OCI-LY1 (cell line): ENCODE results near the gene LMBR1.
"Not testable (repeated sequence)": the region's sequence is repeated elsewhere in the genome, so short reads cannot be mapped to it uniquely, and the experiment has no call there.

ENCODE experiments used
- H2AFZ ChIP-seq: fragments of 200-600 bp; sonication (generic), shearing (Covaris generic); 2 replicates; pipeline ENCODE4 v1.6.0; 2014; ENCODE audit warnings: antibody characterized with exemption, mild to moderate bottlenecking, low read length
- H3F3A ChIP-seq: fragments of 200-600 bp; sonication (generic), shearing (Covaris generic); 2 replicates; pipeline ENCODE4 v1.6.0; 2014; ENCODE audit warnings: mild to moderate bottlenecking, antibody characterized with exemption, low read length, moderate library complexity; ENCODE audit not compliant: insufficient read depth
- H3K27ac ChIP-seq: fragments of 200-600 bp; sonication (generic); 2 replicates; pipeline ENCODE4 v1.5.1; 2014; ENCODE audit warnings: low read length, mixed run types, mild to moderate bottlenecking, low read depth; ENCODE audit not compliant: poor library complexity, severe bottlenecking
- H3K27me3 ChIP-seq: fragments of 200-600 bp; sonication (generic); 2 replicates; pipeline ENCODE4 v1.6.0; 2014; ENCODE audit warnings: antibody characterized with exemption, mild to moderate bottlenecking, low read length, moderate library complexity; ENCODE audit not compliant: insufficient read depth
- H3K36me3 ChIP-seq: fragments of 200-600 bp; sonication (generic); 2 replicates; pipeline ENCODE4 v1.6.1; 2014; ENCODE audit warnings: mild to moderate bottlenecking, antibody characterized with exemption, low read length, moderate library complexity, mixed read lengths; ENCODE audit not compliant: insufficient read depth
- H3K4me1 ChIP-seq: fragments of 200-600 bp; sonication (generic); 2 replicates; pipeline ENCODE4 v1.5.1; 2014; ENCODE audit warnings: mild to moderate bottlenecking, low read length, moderate library complexity; ENCODE audit not compliant: insufficient read depth, severe bottlenecking
- H3K4me2 ChIP-seq: fragments of 200-600 bp; sonication (generic), shearing (Covaris generic); 2 replicates; pipeline ENCODE4 v1.6.1; 2014; ENCODE audit warnings: low read length
- H3K4me3 ChIP-seq: fragments of 200-600 bp; sonication (generic); 2 replicates; pipeline ENCODE4 v1.5.1; 2014; ENCODE audit warnings: low read length, low read depth, mild to moderate bottlenecking, mixed read lengths; ENCODE audit not compliant: poor library complexity, severe bottlenecking
- H3K79me2 ChIP-seq: fragments of 200-600 bp; shearing (Covaris generic); 2 replicates; pipeline ENCODE4 v1.6.1; 2016; ENCODE audit warnings: mixed run types, low read length, mixed read lengths; ENCODE audit not compliant: insufficient read depth
- H3K9ac ChIP-seq: fragments of 200-600 bp; sonication (generic), shearing (Covaris generic); 2 replicates; pipeline ENCODE4 v1.6.1; 2014; ENCODE audit warnings: mild to moderate bottlenecking, low read length, mixed read lengths
- H3K9me2 ChIP-seq: fragments of 200-600 bp; sonication (generic), shearing (Covaris generic); 2 replicates; pipeline ENCODE4 v1.6.1; 2014; ENCODE audit warnings: low read depth, mild to moderate bottlenecking, low read length, mixed read lengths
- H3K9me3 ChIP-seq: fragments of 200-600 bp; shearing (Covaris generic); 2 replicates; pipeline ENCODE4 v1.6.1; 2014; ENCODE audit warnings: low read length, mixed read lengths
- H4K20me1 ChIP-seq: fragments of 200-600 bp; sonication (generic), shearing (Covaris generic); 2 replicates; pipeline ENCODE4 v1.6.0; 2016; ENCODE audit warnings: mild to moderate bottlenecking, low read length; ENCODE audit not compliant: insufficient read depth
- EZH2 ChIP-seq: fragments of 200-600 bp; sonication (generic), shearing (Covaris generic); IDR thresholded peaks from 2 replicates; pipeline ENCODE4 v1.8.0; 2017; ENCODE audit warnings: borderline replicate concordance, mixed run types, mild to moderate bottlenecking, antibody characterized with exemption, low read length, moderate library complexity, mixed read lengths
- TF ChIP-seq, protein P1 (sequence below): fragments of 200-600 bp; sonication (generic), shearing (Covaris generic); IDR thresholded peaks from 2 replicates; pipeline ENCODE4 v1.5.1; 2017; ENCODE audit warnings: mild to moderate bottlenecking, antibody characterized with exemption, low read length, moderate library complexity, mixed read lengths

The LMBR1 gene

DNA sequence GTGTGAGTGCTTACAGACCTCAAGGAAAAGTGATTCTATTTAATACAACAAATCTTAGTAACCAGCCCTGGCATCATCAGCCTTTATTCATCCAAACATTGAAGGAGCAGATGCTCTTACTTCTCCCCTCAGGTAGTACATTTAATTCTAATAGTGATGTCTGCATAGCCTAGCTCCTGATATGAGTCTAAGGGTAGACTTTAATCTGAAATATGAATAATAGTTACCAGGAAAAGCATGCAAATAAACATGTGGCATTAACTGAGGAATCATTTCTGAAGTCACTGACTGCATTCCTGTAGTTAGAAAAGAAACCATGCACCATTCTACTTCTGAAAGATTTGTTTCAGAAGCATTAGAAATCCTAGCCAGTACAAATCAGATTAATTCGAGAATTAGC is 25.7 kb upstream of the LMBR1 start:
- Histone ChIP-seq H3K4me3 (no peak overlapping the region), H3K4me2 (no peak overlapping the region), H3K27ac (no peak overlapping the region), H3K27me3 (peaks cover 5% of the 10 kb centered on the region; the same call in 1 of the 2 replicates), H3K9ac (no peak overlapping the region), H3F3A (no peaks in the 10 kb centered on the region), H3K9me3 (no peaks in the 10 kb centered on the region), H3K4me1 (peaks cover 10% of the 10 kb centered on the region), H3K36me3 (no peaks in the 10 kb centered on the region), H2AFZ (no peak overlapping the region), H3K9me2 (no peaks in the 10 kb centered on the region), H4K20me1 (no peaks in the 10 kb centered on the region), H3K79me2 (no peaks in the 10 kb centered on the region)
- TF ChIP-seq, protein P1, sequence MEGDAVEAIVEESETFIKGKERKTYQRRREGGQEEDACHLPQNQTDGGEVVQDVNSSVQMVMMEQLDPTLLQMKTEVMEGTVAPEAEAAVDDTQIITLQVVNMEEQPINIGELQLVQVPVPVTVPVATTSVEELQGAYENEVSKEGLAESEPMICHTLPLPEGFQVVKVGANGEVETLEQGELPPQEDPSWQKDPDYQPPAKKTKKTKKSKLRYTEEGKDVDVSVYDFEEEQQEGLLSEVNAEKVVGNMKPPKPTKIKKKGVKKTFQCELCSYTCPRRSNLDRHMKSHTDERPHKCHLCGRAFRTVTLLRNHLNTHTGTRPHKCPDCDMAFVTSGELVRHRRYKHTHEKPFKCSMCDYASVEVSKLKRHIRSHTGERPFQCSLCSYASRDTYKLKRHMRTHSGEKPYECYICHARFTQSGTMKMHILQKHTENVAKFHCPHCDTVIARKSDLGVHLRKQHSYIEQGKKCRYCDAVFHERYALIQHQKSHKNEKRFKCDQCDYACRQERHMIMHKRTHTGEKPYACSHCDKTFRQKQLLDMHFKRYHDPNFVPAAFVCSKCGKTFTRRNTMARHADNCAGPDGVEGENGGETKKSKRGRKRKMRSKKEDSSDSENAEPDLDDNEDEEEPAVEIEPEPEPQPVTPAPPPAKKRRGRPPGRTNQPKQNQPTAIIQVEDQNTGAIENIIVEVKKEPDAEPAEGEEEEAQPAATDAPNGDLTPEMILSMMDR = no peak
- no peak for TF ChIP-seq EZH2

DNA sequence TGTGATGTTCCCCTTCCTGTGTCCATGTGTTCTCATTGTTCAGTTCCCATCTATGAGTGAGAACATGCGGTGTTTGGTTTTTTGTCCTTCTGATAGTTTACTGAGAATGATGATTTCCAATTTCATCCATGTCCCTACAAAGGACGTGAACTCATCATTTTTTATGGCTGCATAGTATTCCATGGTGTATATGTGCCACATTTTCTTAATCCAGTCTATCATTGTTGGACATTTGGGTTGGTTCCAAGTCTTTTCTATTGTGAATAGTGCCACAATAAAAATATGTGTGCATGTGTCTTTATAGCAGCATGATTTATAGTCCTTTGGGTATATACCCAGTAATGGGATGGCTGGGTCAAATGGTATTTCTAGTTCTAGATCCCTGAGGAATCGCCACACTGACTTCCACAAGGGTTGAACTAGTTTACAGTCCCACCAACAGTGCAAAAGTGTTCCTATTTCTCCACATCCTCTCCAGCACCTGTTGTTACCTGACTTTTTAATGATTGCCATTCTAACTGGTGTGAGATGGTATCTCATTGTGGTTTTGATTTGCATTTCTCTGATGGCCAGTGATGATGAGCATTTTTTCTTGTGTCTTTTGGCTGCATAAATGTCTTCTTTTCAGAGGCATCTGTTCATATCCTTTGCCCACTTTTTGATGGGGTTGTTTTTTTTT is 16.7 kb upstream of the LMBR1 start:
- H3K9me2 ChIP-seq, H3K27me3 ChIP-seq, H3K27ac ChIP-seq, H3K36me3 ChIP-seq, H3F3A ChIP-seq, H3K79me2 ChIP-seq, H3K4me2 ChIP-seq, H3K9me3 ChIP-seq, H3K4me3 ChIP-seq, H4K20me1 ChIP-seq, H2AFZ ChIP-seq, H3K9ac ChIP-seq, H3K4me1 ChIP-seq: not testable (repeated sequence)

DNA sequence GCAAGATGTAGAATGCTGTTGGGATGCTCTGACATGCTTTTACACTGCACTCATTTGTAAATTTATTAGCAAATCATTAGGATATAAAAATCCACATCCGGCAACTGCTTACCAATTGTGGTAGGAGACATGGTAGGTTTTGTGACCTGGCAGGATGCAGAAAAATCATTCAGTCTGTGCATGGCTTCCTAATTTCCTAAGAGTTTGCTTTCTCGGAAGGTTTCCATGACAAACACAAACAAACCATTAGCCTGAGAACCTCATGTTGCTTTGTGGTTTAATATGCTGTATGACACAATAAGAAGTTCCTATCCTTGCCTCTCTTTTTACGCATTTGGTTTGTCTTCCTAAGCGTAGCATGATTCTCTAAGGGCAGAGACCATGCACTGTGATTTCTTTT is 14.7 kb upstream of the LMBR1 start:
- H3K9me3 ChIP-seq = no peaks in the 10 kb centered on the region
- H3K9me2 ChIP-seq = no peaks in the 10 kb centered on the region
- H3K79me2 ChIP-seq = no peaks in the 10 kb centered on the region
- H3K4me1 ChIP-seq = peaks cover 6% of the 10 kb centered on the region
- H3K27ac ChIP-seq = no peak overlapping the region
- H3K9ac ChIP-seq = no peak overlapping the region
- no peak overlapping the region for H3K4me3 ChIP-seq
- no peak overlapping the region for H2AFZ ChIP-seq
- no peaks in the 10 kb centered on the region for H3F3A ChIP-seq
- no peaks in the 10 kb centered on the region for H3K27me3 ChIP-seq
- H3K4me2 ChIP-seq = no peak overlapping the region
- H3K36me3 ChIP-seq = no peaks in the 10 kb centered on the region
- TF ChIP-seq, protein P1 = no peak
- no peak for TF ChIP-seq EZH2
- no peaks in the 10 kb centered on the region for H4K20me1 ChIP-seq

DNA sequence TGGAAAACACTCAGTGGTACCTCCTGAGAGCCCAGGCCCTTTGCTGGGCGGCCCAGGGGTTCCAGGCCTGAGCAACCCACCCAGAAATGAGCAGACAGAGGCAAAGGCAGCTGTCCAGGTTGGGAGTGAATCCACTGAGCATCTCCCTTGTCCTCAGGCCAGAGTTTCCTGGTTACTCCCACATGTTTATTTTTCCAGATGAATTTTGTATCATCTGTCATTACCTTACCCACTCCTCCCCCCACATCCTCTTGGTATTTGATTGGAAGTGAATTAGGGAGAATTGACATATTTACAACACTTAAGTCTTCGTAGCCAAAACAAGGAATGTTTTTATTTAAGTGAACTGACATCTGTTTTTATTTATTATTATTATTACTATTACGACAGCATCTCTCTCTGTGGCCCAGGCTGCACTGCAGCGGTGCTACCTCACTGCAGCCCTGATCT is 13.2 kb upstream of the LMBR1 start:
- H3K9me3 ChIP-seq = no peaks in the 10 kb centered on the region
- TF ChIP-seq EZH2 = no peak
- TF ChIP-seq, protein P1 = no peak
- no peak overlapping the region for H3K27ac ChIP-seq
- H3F3A ChIP-seq = no peaks in the 10 kb centered on the region
- no peak overlapping the region for H3K4me2 ChIP-seq
- H3K9me2 ChIP-seq = no peaks in the 10 kb centered on the region
- H2AFZ ChIP-seq = no peak overlapping the region
- no peaks in the 10 kb centered on the region for H4K20me1 ChIP-seq
- no peaks in the 10 kb centered on the region for H3K36me3 ChIP-seq
- H3K4me1 ChIP-seq = peaks cover 6% of the 10 kb centered on the region
- H3K79me2 ChIP-seq = no peaks in the 10 kb centered on the region
- no peak overlapping the region for H3K9ac ChIP-seq
- no peak overlapping the region for H3K4me3 ChIP-seq
- no peaks in the 10 kb centered on the region for H3K27me3 ChIP-seq
